SK-N-MC (cell line): Measurements from ENCODE around the gene ARHGEF6.

ENCODE experiments used
- DNase-seq: peaks from one replicate; pipeline ENCODE4 v3.0.0-alpha.2; 2011; ENCODE audit warnings: low read depth, low spot score
- H3K27ac ChIP-seq: fragments of 200-600 bp; sonication (generic); 2 replicates; pipeline ENCODE4 v1.5.1; 2016; ENCODE audit warnings: mixed run types
- H3K36me3 ChIP-seq: fragments of 200-600 bp; sonication (generic); 2 replicates; pipeline ENCODE4 v1.6.1; 2017; ENCODE audit warnings: antibody characterized with exemption, low read length, mixed read lengths; ENCODE audit not compliant: insufficient read depth
- H3K4me3 ChIP-seq: fragments of 200-600 bp; sonication (generic); 2 replicates; pipeline ENCODE4 v1.5.1; 2016
- H3K9ac ChIP-seq: fragments of 200-600 bp; sonication (generic); 2 replicates; pipeline ENCODE4 v1.8.0; 2017; ENCODE audit warnings: mixed run types, mixed read lengths; ENCODE audit not compliant: insufficient read length
- H3K9me3 ChIP-seq: fragments of 200-600 bp; sonication (generic); 2 replicates; pipeline ENCODE4 v1.6.1; 2017; ENCODE audit warnings: low read depth, mild to moderate bottlenecking, antibody characterized with exemption, low read length, moderate library complexity, mixed read lengths
- EZH2 ChIP-seq: fragments of 200-600 bp; sonication (generic); IDR thresholded peaks from one replicate; pipeline ENCODE4 v1.6.1; 2017; ENCODE audit warnings: antibody characterized with exemption
- FOXP2 ChIP-seq: optimal IDR thresholded peaks from 2 replicates; pipeline ENCODE3; 2011; ENCODE audit warnings: mild to moderate bottlenecking, moderate library complexity; ENCODE audit not compliant: insufficient read depth; ENCODE audit errors: extremely low read length, control extremely low read depth
- POLR2AphosphoS5 ChIP-seq: IDR thresholded peaks from 2 replicates; pipeline ENCODE4 v1.6.1; 2012; ENCODE audit warnings: mild to moderate bottlenecking, low read depth, low read length, borderline replicate concordance

Gene ARHGEF6

DNA sequence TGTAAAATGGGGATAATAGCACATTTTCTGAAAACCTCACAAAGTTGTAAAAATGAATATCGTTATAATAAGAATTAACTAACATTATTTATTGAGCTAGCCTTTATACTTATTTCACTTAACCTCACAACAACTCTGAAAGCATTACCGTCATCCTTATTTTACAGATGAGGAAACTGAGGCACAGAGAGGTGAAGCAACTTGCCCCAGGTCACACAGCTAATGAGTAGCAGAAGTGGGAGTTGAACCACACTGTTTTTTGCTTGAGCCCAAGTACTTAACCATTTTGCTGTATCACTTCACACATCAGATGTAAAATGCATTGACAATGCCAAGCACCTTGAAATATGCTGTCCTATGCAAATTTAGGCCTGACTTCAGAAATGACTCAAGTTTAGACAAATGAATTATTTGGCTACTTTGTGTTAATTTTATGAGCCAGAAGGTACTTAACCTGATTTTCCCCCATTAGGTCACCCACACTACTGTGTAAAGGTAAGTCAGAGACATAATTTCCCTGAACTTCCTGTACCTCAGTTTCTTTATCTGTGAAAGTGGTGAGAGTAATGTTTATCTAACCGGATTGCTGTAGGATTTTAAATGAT, 109.6 kb downstream of the ARHGEF6 start:
- no peak overlapping the region for H3K4me3 ChIP-seq
- no peak for DNase-seq
- no peak overlapping the region for H3K9ac ChIP-seq
- H3K27ac ChIP-seq: no peak overlapping the region
- H3K36me3 ChIP-seq: no peaks in the 10 kb centered on the region
- TF ChIP-seq POLR2AphosphoS5: no peak
- no peak for TF ChIP-seq FOXP2
- TF ChIP-seq EZH2: no peak
- H3K9me3 ChIP-seq: no peaks in the 10 kb centered on the region

DNA sequence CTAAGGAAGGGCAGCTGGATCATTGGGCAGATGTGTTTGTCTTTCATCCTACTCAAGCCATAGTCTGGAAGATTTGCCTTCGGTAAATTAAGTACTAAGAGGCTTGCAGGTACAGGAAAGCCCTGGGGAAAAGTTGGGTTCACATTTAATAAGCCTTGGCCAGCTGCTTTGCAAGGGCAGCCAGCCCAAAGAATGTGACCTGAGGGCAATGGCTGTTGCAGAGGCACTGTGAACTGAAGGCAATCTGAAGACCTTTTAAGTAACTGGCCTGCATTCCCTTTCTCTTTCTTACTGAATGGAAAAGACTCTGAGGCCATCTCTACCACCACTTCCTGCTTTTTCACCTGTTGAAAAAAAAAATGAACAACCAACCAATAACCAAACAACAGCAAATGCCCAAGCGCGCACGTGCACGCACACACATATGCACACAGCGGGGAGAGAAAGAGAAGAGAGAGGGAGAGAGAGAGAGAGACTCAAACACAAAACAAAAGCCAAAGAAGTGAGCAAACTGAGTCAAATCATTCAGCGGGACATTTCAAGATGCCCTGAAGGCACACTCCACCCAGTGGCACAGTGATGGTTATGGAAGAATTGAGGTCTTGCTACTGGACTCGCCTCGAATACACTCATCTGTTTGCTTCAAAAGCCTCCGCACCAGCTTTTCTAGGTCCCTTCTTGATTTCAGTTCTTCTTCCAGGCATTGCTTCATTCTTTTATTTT, 113.1 kb downstream of the ARHGEF6 start:
- H3K9me3 ChIP-seq: no peaks in the 10 kb centered on the region
- no peak for DNase-seq
- no peak overlapping the region for H3K27ac ChIP-seq
- TF ChIP-seq EZH2: no peak
- no peak for TF ChIP-seq FOXP2
- no peak for TF ChIP-seq POLR2AphosphoS5
- no peak overlapping the region for H3K4me3 ChIP-seq
- no peak overlapping the region for H3K9ac ChIP-seq
- no peaks in the 10 kb centered on the region for H3K36me3 ChIP-seq

DNA sequence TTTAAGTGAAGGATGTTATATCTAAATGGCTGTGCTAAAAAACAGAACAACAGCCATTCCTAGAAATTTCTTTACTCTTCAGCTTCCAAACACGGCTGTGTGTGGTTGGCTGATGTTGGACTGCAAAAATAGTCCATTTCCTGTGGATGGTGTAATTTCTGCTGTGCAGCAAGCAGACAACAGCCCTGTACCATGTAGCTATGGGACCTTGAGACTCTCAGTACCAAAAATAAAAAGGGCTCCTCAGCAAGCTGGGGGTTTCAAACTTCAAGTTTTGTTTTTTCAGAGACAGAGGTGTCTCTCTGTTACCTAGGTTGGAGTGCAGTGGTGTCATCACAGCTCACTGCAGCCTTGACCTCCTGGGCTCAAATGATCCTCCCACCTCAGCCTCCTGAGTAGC, 114.6 kb downstream of the ARHGEF6 start:
- Histone ChIP-seq H3K27ac (no peak overlapping the region), H3K36me3 (no peaks in the 10 kb centered on the region), H3K9me3 (no peaks in the 10 kb centered on the region), H3K4me3 (no peak overlapping the region), H3K9ac (no peak overlapping the region)
- no peak for DNase-seq
- TF ChIP-seq FOXP2 (no peak), EZH2 (no peak), POLR2AphosphoS5 (no peak)

DNA sequence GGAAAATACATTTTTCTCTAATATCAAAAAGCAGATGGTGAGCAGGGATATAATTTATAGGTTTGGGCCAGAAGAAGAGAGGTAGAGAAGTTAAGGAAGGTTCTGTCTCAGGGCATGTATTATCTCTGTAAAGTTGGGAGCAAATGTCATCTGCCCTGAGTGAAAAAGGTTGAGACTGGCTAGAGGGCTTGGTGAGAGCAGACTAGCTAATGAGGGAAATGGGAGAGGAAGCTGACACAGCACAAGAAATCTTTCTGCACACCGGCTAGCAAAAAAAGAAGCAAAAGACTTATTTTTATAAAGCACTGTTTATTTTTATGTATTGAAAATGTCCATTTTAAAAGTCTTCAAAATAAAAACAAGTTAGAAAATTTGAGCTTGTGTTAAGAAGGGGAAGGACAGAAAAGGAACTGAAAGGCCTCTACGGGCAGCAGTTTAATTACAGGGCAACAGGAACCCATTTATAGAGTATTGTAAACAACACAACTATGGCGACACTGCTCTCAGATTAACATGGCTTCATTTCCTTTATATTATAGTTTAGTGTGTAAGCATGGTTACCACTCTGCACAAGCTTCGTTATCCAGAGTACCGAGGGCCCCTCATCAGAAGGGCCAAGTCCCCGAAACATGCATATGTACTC, 115.4 kb downstream of the ARHGEF6 start:
- no peak for TF ChIP-seq FOXP2
- Histone ChIP-seq H3K27ac (no peak overlapping the region), H3K36me3 (no peaks in the 10 kb centered on the region), H3K9ac (no peak overlapping the region), H3K4me3 (no peak overlapping the region), H3K9me3 (no peaks in the 10 kb centered on the region)
- no peak for DNase-seq

DNA sequence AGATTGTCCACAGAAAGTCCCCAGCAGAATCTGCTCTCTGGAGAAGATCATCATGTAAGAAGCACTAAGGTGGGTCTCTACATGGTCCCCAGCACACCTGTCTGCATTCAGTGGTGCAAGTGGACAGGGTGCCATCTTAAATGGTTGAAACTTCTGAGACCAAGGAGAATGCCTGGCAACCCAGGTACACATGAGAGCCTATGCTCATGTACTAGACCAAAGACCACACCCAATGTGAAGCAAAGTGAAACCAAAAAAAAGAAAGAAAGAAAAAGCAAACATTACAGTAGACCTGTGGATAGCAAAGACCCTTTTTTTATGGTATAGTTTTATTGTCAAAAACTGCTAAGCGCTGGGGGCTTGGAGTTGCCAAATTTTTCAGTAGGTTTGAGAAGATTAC, 117.8 kb downstream of the ARHGEF6 start:
- TF ChIP-seq FOXP2 (no peak), EZH2 (no peak), POLR2AphosphoS5 (no peak)
- no peaks in the 10 kb centered on the region for H3K36me3 ChIP-seq
- no peak overlapping the region for H3K4me3 ChIP-seq
- no peak overlapping the region for H3K9ac ChIP-seq
- no peak overlapping the region for H3K27ac ChIP-seq
- H3K9me3 ChIP-seq: no peaks in the 10 kb centered on the region
- no peak for DNase-seq

DNA sequence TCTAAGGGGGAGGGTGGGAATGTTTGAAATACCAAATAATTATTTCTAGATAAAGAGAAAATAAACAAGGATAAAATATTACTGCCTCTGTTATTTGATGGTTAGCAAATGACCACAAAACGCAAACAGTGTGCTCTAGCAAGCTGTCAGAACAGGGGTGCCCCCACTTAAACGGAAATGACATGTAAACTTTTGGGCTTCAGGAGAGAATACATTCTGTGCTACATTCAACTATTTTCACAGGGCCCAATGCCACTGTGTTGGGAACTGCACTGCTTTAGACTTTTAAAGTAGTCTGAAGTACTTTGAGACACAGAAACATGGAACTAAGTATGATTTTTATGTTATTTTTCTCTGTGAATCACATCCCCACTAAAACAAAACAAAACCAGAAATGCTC, 118.6 kb downstream of the ARHGEF6 start:
- no peak overlapping the region for H3K27ac ChIP-seq
- TF ChIP-seq EZH2: no peak
- TF ChIP-seq FOXP2: no peak
- TF ChIP-seq POLR2AphosphoS5: no peak

DNA sequence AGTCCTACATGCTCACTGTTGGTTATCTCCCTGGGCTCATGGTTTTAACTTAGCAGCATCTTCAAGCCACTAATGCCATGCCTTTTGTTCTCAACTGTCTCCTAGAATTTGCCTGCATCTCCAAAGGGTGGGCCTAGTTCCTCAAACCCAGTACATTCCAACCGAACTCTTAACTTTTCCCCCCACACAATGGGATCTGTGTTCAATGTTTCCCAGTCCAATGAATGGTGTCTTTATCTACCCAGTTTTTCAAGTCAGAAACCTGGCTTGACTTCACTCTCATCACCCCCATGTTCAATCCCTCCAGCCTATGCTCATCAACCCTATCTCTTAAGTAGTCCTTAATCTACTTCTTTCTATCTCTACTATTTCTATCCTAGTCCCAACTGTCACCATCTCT, 119.8 kb downstream of the ARHGEF6 start:
- no peak overlapping the region for H3K27ac ChIP-seq
- TF ChIP-seq POLR2AphosphoS5: no peak
- no peak for TF ChIP-seq FOXP2
- no peak for TF ChIP-seq EZH2

More for the DNA sequence above, 118.6 kb downstream of the ARHGEF6 start:
- DNase-seq: no peak
- Histone ChIP-seq H3K36me3 (no peaks in the 10 kb centered on the region), H3K9ac (no peak overlapping the region), H3K9me3 (no peaks in the 10 kb centered on the region), H3K4me3 (no peak overlapping the region)

DNA sequence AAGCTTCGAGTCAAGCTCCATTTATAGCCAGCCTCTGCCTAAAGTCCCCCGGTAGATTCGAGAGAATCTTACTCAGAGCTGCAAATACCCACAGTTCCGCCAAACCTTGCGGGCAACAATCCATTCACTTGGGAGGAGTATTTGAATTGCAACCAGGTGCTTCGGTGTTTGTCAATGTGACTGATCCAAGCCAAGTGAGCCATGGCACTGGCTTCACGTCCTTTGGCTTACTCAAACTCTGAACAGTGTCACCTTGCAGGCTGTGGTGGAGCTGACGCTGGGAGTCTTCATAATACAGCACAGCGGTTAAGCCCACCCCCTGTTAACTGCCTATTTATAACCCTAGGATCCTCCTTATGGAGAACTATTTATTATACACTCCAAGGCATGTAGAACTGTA, 121.6 kb downstream of the ARHGEF6 start:
- no peak for TF ChIP-seq EZH2
- no peak for TF ChIP-seq FOXP2
- TF ChIP-seq POLR2AphosphoS5: no peak
- DNase-seq: no peak
- H3K9ac ChIP-seq: no peak overlapping the region
- no peaks in the 10 kb centered on the region for H3K9me3 ChIP-seq
- H3K4me3 ChIP-seq: no peak overlapping the region
- H3K27ac ChIP-seq: no peak overlapping the region
- no peaks in the 10 kb centered on the region for H3K36me3 ChIP-seq

More for the DNA sequence above, 119.8 kb downstream of the ARHGEF6 start:
- no peak overlapping the region for H3K9ac ChIP-seq
- no peak overlapping the region for H3K4me3 ChIP-seq
- DNase-seq: no peak
- H3K9me3 ChIP-seq: no peaks in the 10 kb centered on the region
- H3K36me3 ChIP-seq: no peaks in the 10 kb centered on the region
